GM12891 (cell line): ENCODE measurements around the gene KCND1.

Source experiments
- PAX5 ChIP-seq: IDR thresholded peaks from 2 replicates; pipeline ENCODE4 v1.6.1; 2011; ENCODE audit warnings: low read length, moderate library complexity, mild to moderate bottlenecking; ENCODE audit not compliant: insufficient read depth, severe bottlenecking
- POLR2A ChIP-seq: IDR thresholded peaks from 2 replicates; pipeline ENCODE4 v1.6.1; 2011; ENCODE audit warnings: low read depth, low read length, control low read depth
- POLR2AphosphoS5 ChIP-seq: IDR thresholded peaks from 2 replicates; pipeline ENCODE4 v1.6.1; 2011; ENCODE audit warnings: low read depth, low read length, control low read depth
- POU2F2 ChIP-seq: IDR thresholded peaks from 2 replicates; pipeline ENCODE4 v1.6.1; 2011; ENCODE audit warnings: low read depth, mild to moderate bottlenecking, control low read depth, low read length, moderate library complexity
- TAF1 ChIP-seq: IDR thresholded peaks from 2 replicates; pipeline ENCODE4 v1.6.1; 2011; ENCODE audit warnings: low read depth, low read length, control low read depth

DNA sequence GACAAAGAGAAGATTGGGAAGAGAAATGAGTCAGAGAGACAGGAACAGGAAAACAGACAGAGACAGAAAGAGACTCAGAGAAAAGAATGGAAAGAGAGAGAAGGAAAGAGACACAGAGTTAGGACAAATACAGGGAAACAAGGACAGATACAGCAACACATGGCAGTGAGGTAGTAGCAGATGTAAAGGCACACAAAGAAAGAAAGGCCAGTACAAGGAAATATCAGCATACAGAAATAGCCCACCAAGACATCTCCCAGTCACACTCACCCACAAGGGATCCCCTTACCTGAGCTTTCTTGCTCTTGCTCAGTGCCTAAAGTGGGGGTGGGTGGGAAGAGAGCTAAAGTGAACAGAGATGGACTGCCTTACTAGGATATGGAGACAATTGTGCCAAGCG is 26.2 kb upstream of the KCND1 start:
- TF ChIP-seq POLR2A (no peak), POLR2AphosphoS5 (no peak), TAF1 (no peak), POU2F2 (no peak), PAX5 (no peak)
